A673 (cell line): Measurements from ENCODE around the gene ATP10A.

Source experiments
- EZH2 ChIP-seq: fragments of 200-600 bp; sonication (generic); IDR thresholded peaks from 2 replicates; pipeline ENCODE4 v1.6.1; 2017; ENCODE audit warnings: borderline replicate concordance, low read depth, mild to moderate bottlenecking, mixed read lengths, antibody characterized with exemption, low read length; ENCODE audit not compliant: poor library complexity, severe bottlenecking
- TF ChIP-seq, protein P1 (sequence below): fragments of 300-800, 200-600 bp; sonication (generic); conservative IDR thresholded peaks from 2 replicates; pipeline ENCODE4 v1.5.1; 2017; ENCODE audit warnings: low read depth, mild to moderate bottlenecking, antibody characterized with exemption, low read length, moderate library complexity, mixed read lengths

GRCh38 chr15:25780479-25781255, 82.5 kb downstream of the ATP10A start:
- TF ChIP-seq, protein P1, sequence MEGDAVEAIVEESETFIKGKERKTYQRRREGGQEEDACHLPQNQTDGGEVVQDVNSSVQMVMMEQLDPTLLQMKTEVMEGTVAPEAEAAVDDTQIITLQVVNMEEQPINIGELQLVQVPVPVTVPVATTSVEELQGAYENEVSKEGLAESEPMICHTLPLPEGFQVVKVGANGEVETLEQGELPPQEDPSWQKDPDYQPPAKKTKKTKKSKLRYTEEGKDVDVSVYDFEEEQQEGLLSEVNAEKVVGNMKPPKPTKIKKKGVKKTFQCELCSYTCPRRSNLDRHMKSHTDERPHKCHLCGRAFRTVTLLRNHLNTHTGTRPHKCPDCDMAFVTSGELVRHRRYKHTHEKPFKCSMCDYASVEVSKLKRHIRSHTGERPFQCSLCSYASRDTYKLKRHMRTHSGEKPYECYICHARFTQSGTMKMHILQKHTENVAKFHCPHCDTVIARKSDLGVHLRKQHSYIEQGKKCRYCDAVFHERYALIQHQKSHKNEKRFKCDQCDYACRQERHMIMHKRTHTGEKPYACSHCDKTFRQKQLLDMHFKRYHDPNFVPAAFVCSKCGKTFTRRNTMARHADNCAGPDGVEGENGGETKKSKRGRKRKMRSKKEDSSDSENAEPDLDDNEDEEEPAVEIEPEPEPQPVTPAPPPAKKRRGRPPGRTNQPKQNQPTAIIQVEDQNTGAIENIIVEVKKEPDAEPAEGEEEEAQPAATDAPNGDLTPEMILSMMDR: no peak
- no peak for TF ChIP-seq EZH2
